ENCODE data around the gene PTP4A2. TPM values are rescaled to one million over a fixed set of nuclear protein-coding genes. Genes with fewer than 3 reads are reported as not detected.
A peak's percentile ranks its signal among the peaks of the same experiment; 100 is the strongest.

PTP4A2 gene
- total and polyA plus RNA-seq, 2 of the 13 experiments (the other 11 are each of a cell fraction or from before 2014, with no cell fraction given): 173 to 225 TPM

DNA sequence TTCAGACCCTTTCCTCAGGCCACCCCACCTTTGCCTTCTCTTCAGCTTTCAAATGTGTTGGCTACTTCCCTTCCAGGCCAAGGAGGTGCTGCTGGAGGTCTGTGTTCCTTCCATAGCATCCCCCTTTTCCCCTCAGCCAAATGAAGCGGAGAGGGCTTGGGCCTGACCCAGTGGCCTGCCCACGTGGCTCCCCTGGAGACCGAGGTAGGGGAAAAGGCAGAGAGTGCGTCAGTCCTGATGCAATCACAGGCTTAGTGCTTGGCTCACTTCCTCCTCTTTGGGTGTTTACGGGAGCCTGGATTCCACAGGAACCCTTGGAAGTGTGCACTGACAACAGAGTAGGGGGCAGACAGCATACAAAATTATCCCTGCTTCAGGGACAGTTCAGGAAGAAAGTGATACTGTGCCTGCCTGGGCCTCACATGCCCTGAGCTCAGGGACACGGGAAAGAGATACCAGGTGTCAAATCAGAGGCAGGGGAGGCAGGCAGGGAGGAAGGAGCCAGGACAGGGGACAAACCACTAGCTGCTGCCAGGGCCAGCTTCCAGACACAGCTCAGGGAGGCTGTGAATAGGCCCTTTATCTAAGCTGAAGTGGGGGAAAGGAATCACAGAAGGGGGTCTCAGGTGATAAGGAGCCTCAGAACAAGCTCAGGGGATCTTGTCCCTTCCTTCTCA lies 16.6 kb upstream of the PTP4A2 start (continued):
- TF ChIP-seq, protein P1, sequence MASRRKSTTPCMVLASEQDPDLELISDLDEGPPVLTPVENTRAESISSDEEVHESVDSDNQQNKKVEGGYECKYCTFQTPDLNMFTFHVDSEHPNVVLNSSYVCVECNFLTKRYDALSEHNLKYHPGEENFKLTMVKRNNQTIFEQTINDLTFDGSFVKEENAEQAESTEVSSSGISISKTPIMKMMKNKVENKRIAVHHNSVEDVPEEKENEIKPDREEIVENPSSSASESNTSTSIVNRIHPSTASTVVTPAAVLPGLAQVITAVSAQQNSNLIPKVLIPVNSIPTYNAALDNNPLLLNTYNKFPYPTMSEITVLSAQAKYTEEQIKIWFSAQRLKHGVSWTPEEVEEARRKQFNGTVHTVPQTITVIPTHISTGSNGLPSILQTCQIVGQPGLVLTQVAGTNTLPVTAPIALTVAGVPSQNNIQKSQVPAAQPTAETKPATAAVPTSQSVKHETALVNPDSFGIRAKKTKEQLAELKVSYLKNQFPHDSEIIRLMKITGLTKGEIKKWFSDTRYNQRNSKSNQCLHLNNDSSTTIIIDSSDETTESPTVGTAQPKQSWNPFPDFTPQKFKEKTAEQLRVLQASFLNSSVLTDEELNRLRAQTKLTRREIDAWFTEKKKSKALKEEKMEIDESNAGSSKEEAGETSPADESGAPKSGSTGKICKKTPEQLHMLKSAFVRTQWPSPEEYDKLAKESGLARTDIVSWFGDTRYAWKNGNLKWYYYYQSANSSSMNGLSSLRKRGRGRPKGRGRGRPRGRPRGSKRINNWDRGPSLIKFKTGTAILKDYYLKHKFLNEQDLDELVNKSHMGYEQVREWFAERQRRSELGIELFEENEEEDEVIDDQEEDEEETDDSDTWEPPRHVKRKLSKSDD (CRISPR knock-in tag; IDR thresholded peaks at IDR 0.05; ENCODE audit: low read depth): no peak
- TF ChIP-seq KAT2B (IDR thresholded peaks at IDR 0.05; ENCODE audit: borderline replicate concordance, low read depth, low read length) (no peak), IKZF1 (IDR thresholded peaks at IDR 0.05) (no peak), CHCHD3 (CRISPR knock-in tag; IDR thresholded peaks at IDR 0.05) (no peak), FOXA3 (CRISPR knock-in tag; IDR thresholded peaks at IDR 0.05) (peak; percentile 64), CBX2 (IDR thresholded peaks at IDR 0.05; ENCODE audit: low read depth, low read length) (no peak), CBX2 (CRISPR knock-in tag; IDR thresholded peaks at IDR 0.05; ENCODE audit: low read depth) (no peak), RCOR2 (CRISPR knock-in tag; IDR thresholded peaks at IDR 0.05) (peak; percentile 42; the same call in 1 of the 2 replicates), NR2F6 (IDR thresholded peaks at IDR 0.05) (no peak), NR2F6 (CRISPR knock-in tag; IDR thresholded peaks at IDR 0.05) (peak; percentile 11; the same call in 1 of the 2 replicates), ZNF235 (CRISPR knock-in tag; IDR thresholded peaks at IDR 0.05; ENCODE audit: borderline replicate concordance) (no peak), THAP11 (CRISPR knock-in tag; IDR thresholded peaks at IDR 0.05) (peak; percentile 61), MTA1 (CRISPR knock-in tag; IDR thresholded peaks at IDR 0.05; ENCODE audit: borderline replicate concordance) (no peak), NFE2L1 (CRISPR knock-in tag; IDR thresholded peaks at IDR 0.05; ENCODE audit: borderline replicate concordance) (no peak)
- TF ChIP-seq, protein P2, sequence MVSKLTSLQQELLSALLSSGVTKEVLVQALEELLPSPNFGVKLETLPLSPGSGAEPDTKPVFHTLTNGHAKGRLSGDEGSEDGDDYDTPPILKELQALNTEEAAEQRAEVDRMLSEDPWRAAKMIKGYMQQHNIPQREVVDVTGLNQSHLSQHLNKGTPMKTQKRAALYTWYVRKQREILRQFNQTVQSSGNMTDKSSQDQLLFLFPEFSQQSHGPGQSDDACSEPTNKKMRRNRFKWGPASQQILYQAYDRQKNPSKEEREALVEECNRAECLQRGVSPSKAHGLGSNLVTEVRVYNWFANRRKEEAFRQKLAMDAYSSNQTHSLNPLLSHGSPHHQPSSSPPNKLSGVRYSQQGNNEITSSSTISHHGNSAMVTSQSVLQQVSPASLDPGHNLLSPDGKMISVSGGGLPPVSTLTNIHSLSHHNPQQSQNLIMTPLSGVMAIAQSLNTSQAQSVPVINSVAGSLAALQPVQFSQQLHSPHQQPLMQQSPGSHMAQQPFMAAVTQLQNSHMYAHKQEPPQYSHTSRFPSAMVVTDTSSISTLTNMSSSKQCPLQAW (CRISPR knock-in tag; IDR thresholded peaks at IDR 0.05): peak; percentile 62; the same call in 1 of the 2 replicates
- TF ChIP-seq, protein P3, sequence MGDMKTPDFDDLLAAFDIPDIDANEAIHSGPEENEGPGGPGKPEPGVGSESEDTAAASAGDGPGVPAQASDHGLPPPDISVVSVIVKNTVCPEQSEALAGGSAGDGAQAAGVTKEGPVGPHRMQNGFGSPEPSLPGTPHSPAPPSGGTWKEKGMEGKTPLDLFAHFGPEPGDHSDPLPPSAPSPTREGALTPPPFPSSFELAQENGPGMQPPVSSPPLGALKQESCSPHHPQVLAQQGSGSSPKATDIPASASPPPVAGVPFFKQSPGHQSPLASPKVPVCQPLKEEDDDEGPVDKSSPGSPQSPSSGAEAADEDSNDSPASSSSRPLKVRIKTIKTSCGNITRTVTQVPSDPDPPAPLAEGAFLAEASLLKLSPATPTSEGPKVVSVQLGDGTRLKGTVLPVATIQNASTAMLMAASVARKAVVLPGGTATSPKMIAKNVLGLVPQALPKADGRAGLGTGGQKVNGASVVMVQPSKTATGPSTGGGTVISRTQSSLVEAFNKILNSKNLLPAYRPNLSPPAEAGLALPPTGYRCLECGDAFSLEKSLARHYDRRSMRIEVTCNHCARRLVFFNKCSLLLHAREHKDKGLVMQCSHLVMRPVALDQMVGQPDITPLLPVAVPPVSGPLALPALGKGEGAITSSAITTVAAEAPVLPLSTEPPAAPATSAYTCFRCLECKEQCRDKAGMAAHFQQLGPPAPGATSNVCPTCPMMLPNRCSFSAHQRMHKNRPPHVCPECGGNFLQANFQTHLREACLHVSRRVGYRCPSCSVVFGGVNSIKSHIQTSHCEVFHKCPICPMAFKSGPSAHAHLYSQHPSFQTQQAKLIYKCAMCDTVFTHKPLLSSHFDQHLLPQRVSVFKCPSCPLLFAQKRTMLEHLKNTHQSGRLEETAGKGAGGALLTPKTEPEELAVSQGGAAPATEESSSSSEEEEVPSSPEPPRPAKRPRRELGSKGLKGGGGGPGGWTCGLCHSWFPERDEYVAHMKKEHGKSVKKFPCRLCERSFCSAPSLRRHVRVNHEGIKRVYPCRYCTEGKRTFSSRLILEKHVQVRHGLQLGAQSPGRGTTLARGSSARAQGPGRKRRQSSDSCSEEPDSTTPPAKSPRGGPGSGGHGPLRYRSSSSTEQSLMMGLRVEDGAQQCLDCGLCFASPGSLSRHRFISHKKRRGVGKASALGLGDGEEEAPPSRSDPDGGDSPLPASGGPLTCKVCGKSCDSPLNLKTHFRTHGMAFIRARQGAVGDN (CRISPR knock-in tag; IDR thresholded peaks at IDR 0.05): peak; percentile 85
- TF ChIP-seq, protein P4, sequence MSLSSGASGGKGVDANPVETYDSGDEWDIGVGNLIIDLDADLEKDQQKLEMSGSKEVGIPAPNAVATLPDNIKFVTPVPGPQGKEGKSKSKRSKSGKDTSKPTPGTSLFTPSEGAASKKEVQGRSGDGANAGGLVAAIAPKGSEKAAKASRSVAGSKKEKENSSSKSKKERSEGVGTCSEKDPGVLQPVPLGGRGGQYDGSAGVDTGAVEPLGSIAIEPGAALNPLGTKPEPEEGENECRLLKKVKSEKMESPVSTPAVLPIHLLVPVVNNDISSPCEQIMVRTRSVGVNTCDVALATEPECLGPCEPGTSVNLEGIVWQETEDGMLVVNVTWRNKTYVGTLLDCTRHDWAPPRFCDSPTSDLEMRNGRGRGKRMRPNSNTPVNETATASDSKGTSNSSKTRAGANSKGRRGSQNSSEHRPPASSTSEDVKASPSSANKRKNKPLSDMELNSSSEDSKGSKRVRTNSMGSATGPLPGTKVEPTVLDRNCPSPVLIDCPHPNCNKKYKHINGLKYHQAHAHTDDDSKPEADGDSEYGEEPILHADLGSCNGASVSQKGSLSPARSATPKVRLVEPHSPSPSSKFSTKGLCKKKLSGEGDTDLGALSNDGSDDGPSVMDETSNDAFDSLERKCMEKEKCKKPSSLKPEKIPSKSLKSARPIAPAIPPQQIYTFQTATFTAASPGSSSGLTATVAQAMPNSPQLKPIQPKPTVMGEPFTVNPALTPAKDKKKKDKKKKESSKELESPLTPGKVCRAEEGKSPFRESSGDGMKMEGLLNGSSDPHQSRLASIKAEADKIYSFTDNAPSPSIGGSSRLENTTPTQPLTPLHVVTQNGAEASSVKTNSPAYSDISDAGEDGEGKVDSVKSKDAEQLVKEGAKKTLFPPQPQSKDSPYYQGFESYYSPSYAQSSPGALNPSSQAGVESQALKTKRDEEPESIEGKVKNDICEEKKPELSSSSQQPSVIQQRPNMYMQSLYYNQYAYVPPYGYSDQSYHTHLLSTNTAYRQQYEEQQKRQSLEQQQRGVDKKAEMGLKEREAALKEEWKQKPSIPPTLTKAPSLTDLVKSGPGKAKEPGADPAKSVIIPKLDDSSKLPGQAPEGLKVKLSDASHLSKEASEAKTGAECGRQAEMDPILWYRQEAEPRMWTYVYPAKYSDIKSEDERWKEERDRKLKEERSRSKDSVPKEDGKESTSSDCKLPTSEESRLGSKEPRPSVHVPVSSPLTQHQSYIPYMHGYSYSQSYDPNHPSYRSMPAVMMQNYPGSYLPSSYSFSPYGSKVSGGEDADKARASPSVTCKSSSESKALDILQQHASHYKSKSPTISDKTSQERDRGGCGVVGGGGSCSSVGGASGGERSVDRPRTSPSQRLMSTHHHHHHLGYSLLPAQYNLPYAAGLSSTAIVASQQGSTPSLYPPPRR (CRISPR knock-in tag; IDR thresholded peaks at IDR 0.05; ENCODE audit: borderline replicate concordance): no peak

All from HepG2 (cell line).